HL-60 (cell line): ENCODE data around the gene LHX4.

Experiments used
- CTCF ChIP-seq: IDR thresholded peaks from one replicate; pipeline ENCODE4 v1.5.1; 2011; ENCODE audit warnings: low read length, control low read depth, inconsistent platforms; ENCODE audit not compliant: insufficient read depth
- GABPA ChIP-seq: IDR thresholded peaks from 2 replicates; pipeline ENCODE4 v1.6.1; 2012; ENCODE audit warnings: low read depth
- REST ChIP-seq: IDR thresholded peaks from 2 replicates; pipeline ENCODE4 v1.6.1; 2012; ENCODE audit warnings: low read depth; ENCODE audit not compliant: insufficient replicate concordance

GRCh38 chr1:180287988-180288705 is 58.1 kb downstream of the LHX4 start:
- TF ChIP-seq CTCF, result no peak
- TF ChIP-seq REST, result no peak
- no peak for TF ChIP-seq GABPA
